Midbrain (tissue), 1 donor: ENCODE data around the gene ATP7A.
"Not testable (repeated sequence)": the region's sequence is repeated elsewhere in the genome, so short reads cannot be mapped to it uniquely, and the experiment has no call there.

Experiments used
- DNase-seq: peaks from one replicate; lab custom pipeline; 2025; lab: John Stamatoyannopoulos, UW

ATP7A gene

DNA sequence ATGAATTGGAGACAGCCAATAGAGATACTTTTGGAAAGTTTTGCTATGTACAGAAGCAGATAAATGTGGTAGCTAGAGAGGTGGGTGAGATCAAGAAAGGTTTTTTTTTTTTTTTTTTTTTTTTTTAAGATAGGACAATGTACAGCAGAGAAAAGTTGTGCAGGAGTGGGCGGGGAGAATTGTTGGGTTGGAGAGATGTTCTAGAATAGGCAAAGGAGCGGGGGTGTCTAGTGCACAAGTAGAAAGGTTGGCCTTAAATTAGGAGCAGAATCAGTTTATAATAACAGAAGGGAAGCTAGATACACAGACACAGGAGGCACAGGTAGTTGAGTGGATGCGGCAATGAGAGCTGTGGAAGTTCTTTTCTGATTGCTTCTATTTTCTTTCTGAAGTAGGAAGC, 127.4 kb downstream of the ATP7A start:
- no peak for DNase-seq

- no peak for DNase-seq
Observed at GRCh38 chrX:78042601-78043000, 132.1 kb downstream of the ATP7A start.

DNA sequence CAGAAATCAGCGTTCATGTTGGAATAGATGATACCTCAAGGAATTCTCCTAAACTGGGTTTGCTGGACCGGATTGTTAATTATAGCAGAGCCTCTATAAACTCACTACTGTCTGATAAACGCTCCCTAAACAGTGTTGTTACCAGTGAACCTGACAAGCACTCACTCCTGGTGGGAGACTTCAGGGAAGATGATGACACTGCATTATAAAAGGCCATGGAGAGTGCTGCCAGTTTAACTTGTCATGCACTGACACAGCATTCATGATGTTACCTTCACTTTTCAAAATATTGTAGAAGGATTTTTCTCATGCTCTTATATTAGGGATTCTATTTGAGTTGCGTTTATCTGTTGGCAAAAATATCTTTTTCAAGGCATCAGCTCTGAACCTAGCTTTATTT, 135.9 kb downstream of the ATP7A start:
- DNase-seq = no peak

DNA sequence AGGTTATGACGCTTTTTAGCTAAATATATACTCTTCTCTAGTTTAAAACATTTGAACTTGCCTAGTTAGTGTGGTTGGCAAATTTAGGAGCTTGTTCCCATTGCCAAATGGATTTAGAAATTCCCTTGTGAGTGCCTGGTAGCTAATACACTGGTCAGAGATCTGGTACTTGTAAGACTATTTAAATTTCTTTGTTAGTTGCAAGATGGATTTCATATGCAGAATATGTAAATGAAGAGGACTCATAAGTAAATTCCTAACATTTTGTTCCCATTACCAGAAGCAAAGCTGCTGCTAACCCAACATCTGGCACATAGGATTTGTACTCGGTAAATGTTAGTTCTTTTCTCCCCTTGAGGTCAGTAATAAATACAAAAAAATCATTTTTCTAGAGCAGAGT, 137.6 kb downstream of the ATP7A start:
- no peak for DNase-seq

DNA sequence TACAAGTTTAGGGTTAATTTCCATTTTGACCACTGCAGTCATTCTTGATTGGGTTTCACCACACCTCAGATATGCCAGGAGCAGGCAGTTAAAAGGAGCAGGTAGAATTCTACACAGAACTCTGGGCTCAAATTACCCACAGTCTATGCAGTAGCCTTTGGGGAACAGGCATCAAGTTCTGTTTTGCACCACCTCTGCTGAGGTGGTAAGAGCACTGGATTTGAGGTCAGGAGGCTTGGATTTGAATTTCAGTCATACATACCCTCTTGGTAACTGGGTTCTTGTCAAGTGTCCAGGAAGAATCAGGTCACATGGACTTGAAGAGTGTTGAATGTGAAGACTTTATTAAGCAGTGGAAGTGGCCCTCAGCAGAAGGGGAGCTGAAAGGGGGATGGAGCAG, 153.2 kb downstream of the ATP7A start:
- no peak for DNase-seq

DNA sequence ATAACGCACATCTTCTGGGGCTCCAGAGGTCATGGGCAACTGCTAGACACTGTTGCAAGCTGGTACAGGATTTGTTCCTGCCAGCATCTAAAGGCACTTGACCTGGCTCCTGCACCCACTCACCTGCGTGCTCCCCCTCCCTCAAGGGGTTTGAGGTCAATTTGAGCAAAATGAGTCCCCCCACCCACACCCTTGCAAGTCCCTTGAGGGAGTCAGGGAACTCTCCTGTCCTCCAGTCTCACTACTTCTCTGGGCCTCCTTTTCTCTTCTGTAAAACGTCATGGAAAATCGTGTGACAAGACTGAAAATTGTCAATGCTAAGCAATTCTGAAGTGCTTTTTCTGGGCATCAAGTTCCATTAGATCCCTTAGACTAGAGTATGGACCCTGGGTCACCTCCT, 153.7 kb downstream of the ATP7A start:
- no peak for DNase-seq

- DNase-seq = not testable (repeated sequence)
Observed at GRCh38 chrX:78064698-78065601, 154.5 kb downstream of the ATP7A start.

- DNase-seq = no peak
Observed at GRCh38 chrX:78066110-78066509, 155.6 kb downstream of the ATP7A start.

DNA sequence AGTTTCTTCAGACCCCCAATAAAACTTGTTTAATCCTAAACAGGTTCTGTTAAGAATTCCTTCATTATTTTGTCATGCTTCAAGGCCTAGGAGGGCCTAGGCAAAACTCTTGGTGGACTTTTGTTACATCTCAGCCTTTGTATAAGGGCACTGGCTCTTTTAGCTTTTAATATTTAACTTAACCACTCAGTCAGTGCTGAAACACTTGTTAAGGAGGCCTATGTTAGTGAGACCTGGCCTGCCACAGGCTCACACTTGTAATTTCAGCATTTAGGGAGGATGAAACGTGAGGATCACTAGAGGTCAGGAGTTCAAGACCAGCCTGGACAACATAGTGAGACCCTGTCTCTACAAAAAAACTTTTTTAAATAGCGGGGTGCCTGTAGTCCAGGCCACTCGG, 160.8 kb downstream of the ATP7A start:
- DNase-seq = no peak

- DNase-seq = not testable (repeated sequence)
Observed at GRCh38 chrX:78073147-78074077, 162.9 kb downstream of the ATP7A start.

GRCh38 chrX:78074088-78074487, 163.6 kb downstream of the ATP7A start:
- no peak for DNase-seq

DNA sequence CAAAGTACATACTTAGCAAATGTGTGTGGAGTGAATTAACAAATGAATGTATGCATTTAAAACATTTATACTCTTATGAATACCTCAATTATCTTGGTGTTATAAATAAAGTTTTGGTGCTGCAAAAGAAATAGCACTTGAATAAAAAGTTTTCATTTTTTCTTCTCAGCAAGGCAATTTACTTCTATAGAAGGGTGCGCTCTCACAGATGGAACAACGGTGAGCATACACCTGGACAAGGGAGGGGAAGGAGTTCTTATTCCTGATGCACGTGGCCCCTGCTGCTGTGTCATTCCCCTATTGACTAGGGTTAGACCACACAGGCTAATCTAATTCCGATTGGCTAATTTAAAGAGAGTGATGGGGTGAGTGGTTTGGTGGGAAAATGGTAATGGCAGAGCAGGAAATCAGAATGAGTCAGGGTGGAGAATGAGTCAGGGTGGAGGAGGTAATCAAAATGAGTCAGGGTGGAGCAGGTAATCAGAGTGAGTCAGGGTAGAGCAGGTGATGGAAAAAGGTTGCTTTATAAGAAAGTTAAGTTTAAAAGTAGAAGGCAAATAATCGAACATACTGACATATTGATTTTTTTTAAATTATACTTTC, 165.4 kb downstream of the ATP7A start:
- no peak for DNase-seq

- DNase-seq = not testable (repeated sequence)
Observed at GRCh38 chrX:78081413-78081812, 170.9 kb downstream of the ATP7A start.

DNA sequence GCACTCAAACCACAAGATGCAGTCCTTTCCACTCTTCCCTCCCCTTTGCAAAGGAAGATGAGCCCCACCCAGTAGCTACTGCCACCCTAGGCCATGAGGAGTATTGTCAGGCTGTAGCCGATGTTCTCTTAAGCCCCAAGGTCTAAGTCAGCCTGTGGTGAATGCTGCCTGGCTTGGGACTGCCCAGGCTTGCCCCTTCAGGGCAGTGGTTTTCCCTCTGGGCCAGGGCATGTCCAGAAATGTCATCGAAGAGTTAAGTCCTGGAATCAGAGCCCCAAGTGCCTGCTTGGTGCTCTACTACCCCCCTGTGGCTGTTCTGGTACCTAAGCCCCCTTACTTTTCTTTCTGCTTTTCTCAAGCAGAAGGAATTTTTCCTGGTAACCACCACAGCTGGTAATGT, 181.8 kb downstream of the ATP7A start:
- no peak for DNase-seq

- no peak for DNase-seq
Observed at GRCh38 chrX:78098108-78098507, 187.6 kb downstream of the ATP7A start.
